Right atrium auricular region (tissue), 2 donors: ENCODE results near the gene MSRB3. TPM values are rescaled to one million over a fixed set of nuclear protein-coding genes. Genes with fewer than 3 reads are reported as not detected.

Source experiments
- DNase-seq: peaks from one replicate; pipeline ENCODE4 v3.0.0-alpha.2; 2019; ENCODE audit warnings: low spot score
- H3K27ac ChIP-seq, 2 donors: fragments of 200-600 bp; sonication (generic); 1 replicate in 1 of 2; 2 replicates in 1 of 2; pipeline ENCODE4 v1.5.1; 2016 to 2019
- H3K27me3 ChIP-seq, 2 donors: fragments of 200-600 bp; sonication (generic); one replicate each; pipeline versions ENCODE4 v1.5.1 to v1.6.0; 2017 to 2019
- H3K36me3 ChIP-seq: fragments of 200-600 bp; sonication (generic); one replicate; pipeline ENCODE4 v1.5.1; 2016
- H3K4me1 ChIP-seq, 2 donors: fragments of 200-600 bp; sonication (generic); one replicate each; pipeline versions ENCODE4 v1.5.1 to v1.6.0; 2017 to 2019
- H3K4me3 ChIP-seq, 2 donors: fragments of 200-600 bp; sonication (generic); 1 replicate in 1 of 2; 2 replicates in 1 of 2; pipeline ENCODE4 v1.5.1; 2017 to 2019; ENCODE audit warnings: mild to moderate bottlenecking in 1 of 2, moderate library complexity in 1 of 2
- H3K9me3 ChIP-seq, 2 donors: fragments of 200-600 bp; sonication (generic); one replicate each; pipeline ENCODE4 v1.5.1; 2019
- CTCF ChIP-seq, 2 donors: fragments of 200-600 bp; sonication (generic); IDR thresholded peaks; one replicate each; pipeline ENCODE4 v1.5.1; 2019; ENCODE audit warnings: antibody characterized with exemption in 2 of 2
- total RNA-seq, 2 donors: library from RNA; depleted of rRNA; stranded (reverse); fragments of >200 nt; gene quantifications; one replicate each; pipeline ENCODE4 v1.1.0, GENCODE V29; 2016

Gene MSRB3
- total RNA-seq, 2 donors from 2014 or later: 98.3 to 108 TPM

GRCh38 chr12:65384240-65384639 is 105.8 kb downstream of the MSRB3 start:
- no peak overlapping the region for H3K27ac ChIP-seq
- H3K4me1 ChIP-seq: no peaks in the 10 kb centered on the region
- H3K9me3 ChIP-seq: no peaks in the 10 kb centered on the region
- no peak overlapping the region for H3K4me3 ChIP-seq
- DNase-seq: no peak
- H3K27me3 ChIP-seq: no peaks in the 10 kb centered on the region
- no peaks in the 10 kb centered on the region for H3K36me3 ChIP-seq
- no peak for TF ChIP-seq CTCF (IDR thresholded peaks at IDR 0.05)

GRCh38 chr12:65387396-65387795 is 108.9 kb downstream of the MSRB3 start:
- no peak for TF ChIP-seq CTCF (IDR thresholded peaks at IDR 0.05)
- H3K9me3 ChIP-seq: no peaks in the 10 kb centered on the region
- H3K27ac ChIP-seq: no peak overlapping the region
- H3K4me3 ChIP-seq: no peak overlapping the region
- peaks cover 0 to 10% of the 10 kb centered on the region in 2 donors for H3K4me1 ChIP-seq
- no peaks in the 10 kb centered on the region for H3K27me3 ChIP-seq
- H3K36me3 ChIP-seq: no peaks in the 10 kb centered on the region
- no peak for DNase-seq

DNA sequence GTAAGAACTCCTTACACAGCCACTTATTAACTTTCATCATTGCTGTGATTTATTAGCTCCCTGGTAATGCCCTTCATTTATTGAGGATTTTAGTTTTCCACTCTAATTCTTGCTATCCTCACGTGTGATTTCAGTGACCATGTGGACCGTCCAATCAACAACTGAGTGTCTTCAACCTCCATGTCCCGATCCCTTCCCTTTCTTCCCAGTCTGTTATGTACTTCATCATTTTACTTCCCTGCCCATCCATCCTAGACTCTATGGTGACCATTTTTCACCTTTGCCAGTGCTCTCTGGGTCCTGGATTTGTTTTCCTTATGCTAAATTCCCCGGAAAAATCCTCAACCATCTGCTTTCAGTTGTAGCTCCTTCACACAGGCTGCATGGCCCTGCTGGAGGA is 111.0 kb downstream of the MSRB3 start:
- TF ChIP-seq CTCF (IDR thresholded peaks at IDR 0.05): no peak
- no peaks in the 10 kb centered on the region for H3K27me3 ChIP-seq
- DNase-seq: no peak
- H3K27ac ChIP-seq: no peak overlapping the region
- H3K4me3 ChIP-seq: no peak overlapping the region
- peaks cover 0 to 10% of the 10 kb centered on the region in 2 donors for H3K4me1 ChIP-seq
- H3K36me3 ChIP-seq: no peaks in the 10 kb centered on the region
- H3K9me3 ChIP-seq: peaks cover 0 to 3% of the 10 kb centered on the region in 2 donors

DNA sequence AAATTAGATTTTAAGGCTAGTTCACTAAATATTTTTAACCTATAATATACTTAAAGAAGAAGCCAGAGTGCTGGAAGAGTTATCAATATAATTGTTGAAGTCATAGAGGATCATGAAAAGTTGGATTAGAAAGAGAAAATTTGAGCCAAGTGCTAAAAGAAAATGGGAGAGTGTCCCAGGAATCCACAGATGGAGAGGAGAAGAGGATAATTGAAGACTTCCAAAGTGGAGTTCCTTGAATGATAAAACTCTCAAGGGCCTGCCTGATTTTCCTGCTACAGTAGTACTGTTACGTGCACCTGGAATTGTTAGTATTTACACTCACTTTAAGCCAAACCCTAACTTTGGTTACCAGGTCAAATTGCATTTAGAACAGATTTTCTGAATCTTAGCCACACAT is 113.2 kb downstream of the MSRB3 start:
- H3K9me3 ChIP-seq: peaks cover 0 to 15% of the 10 kb centered on the region in 2 donors
- no peak for TF ChIP-seq CTCF (IDR thresholded peaks at IDR 0.05)

GRCh38 chr12:65392491-65392890 is 114.0 kb downstream of the MSRB3 start:
- Histone ChIP-seq H3K36me3 (no peaks in the 10 kb centered on the region), H3K27ac (no peak overlapping the region), H3K4me3 (no peak overlapping the region), H3K4me1 (peaks cover 0 to 10% of the 10 kb centered on the region in 2 donors), H3K27me3 (no peaks in the 10 kb centered on the region), H3K9me3 (peaks cover 0 to 19% of the 10 kb centered on the region in 2 donors)
- TF ChIP-seq CTCF (IDR thresholded peaks at IDR 0.05): no peak
- no peak for DNase-seq

More for the DNA sequence above, 113.2 kb downstream of the MSRB3 start:
- no peaks in the 10 kb centered on the region for H3K27me3 ChIP-seq
- no peak for DNase-seq
- no peak overlapping the region for H3K4me3 ChIP-seq
- H3K4me1 ChIP-seq: peaks cover 0 to 10% of the 10 kb centered on the region in 2 donors
- H3K27ac ChIP-seq: no peak overlapping the region
- H3K36me3 ChIP-seq: no peaks in the 10 kb centered on the region

DNA sequence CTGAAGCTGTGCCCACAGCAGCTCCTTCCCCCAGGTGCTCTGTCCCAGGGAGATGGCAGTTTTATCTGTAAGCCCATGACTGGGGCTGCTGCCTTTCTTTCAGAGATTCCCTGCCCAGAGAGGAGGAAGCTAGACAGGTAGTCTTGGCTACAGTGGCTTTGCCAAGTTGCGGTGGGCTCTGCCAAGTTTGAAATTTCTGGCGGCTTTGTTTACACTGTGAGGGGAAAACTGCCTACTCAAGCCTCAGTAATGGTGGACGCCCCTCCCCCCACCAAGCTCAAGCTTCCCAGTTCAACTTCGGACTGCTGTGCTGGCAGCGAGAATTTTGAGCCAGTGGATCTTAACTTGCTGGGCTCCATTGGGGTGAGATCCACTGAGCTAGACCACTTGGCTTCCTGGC is 124.7 kb downstream of the MSRB3 start:
- no peaks in the 10 kb centered on the region for H3K4me1 ChIP-seq
- no peaks in the 10 kb centered on the region for H3K27me3 ChIP-seq
- TF ChIP-seq CTCF (IDR thresholded peaks at IDR 0.05): no peak
- DNase-seq: no peak
- no peaks in the 10 kb centered on the region for H3K36me3 ChIP-seq
- no peak overlapping the region for H3K4me3 ChIP-seq
- H3K9me3 ChIP-seq: peaks cover 0 to 10% of the 10 kb centered on the region in 2 donors
- no peak overlapping the region for H3K27ac ChIP-seq
